HG03060 (cell line): ENCODE data around the gene CPEB4.

ENCODE experiments used
- ATAC-seq: cut with Tn5 transposase; IDR thresholded peaks from one replicate; pipeline ENCODE4 v1.9.1; 2021; ENCODE audit warnings: low read depth, moderate number of reproducible peaks; ENCODE audit not compliant: unreplicated experiment

Gene CPEB4

GRCh38 chr5:173970878-173971650 is 82.9 kb downstream of the CPEB4 start:
- no peak for ATAC-seq

- no peak for ATAC-seq
These were observed 83.7 kb downstream of the CPEB4 start for GRCh38 chr5:173971681-173972345.

GRCh38 chr5:173972607-173972924 is 84.4 kb downstream of the CPEB4 start:
- no peak for ATAC-seq

- peak; percentile 49 for ATAC-seq
These were observed 84.9 kb downstream of the CPEB4 start for GRCh38 chr5:173972925-173973615.

GRCh38 chr5:173973616-173973969 is 85.4 kb downstream of the CPEB4 start:
- no peak for ATAC-seq

- ATAC-seq: no peak
These were observed 86.6 kb downstream of the CPEB4 start for GRCh38 chr5:173974688-173975239.

GRCh38 chr5:173981185-173981761 is 93.1 kb downstream of the CPEB4 start:
- ATAC-seq: no peak

GRCh38 chr5:173984218-173984617 is 96.1 kb downstream of the CPEB4 start:
- ATAC-seq: no peak

- ATAC-seq: no peak
These were observed 100.6 kb downstream of the CPEB4 start, which contains the start of gene C5orf47 for GRCh38 chr5:173988554-173989431. TSS of gene C5orf47 (plus strand) at chr5:173989170. CDS start at chr5:173989264, 94 bp downstream.

- no peak for ATAC-seq
These were observed 101.4 kb downstream of the CPEB4 start for GRCh38 chr5:173989432-173990082.

- ATAC-seq: no peak
These were observed 109.2 kb downstream of the CPEB4 start for GRCh38 chr5:173997331-173997730.

GRCh38 chr5:173998531-173998930 is 110.4 kb downstream of the CPEB4 start:
- ATAC-seq: no peak

GRCh38 chr5:174000076-174000475 is 111.9 kb downstream of the CPEB4 start:
- no peak for ATAC-seq

- ATAC-seq: no peak
These were observed 115.6 kb downstream of the CPEB4 start for GRCh38 chr5:174003795-174004194.

GRCh38 chr5:174008922-174009321 is 120.8 kb downstream of the CPEB4 start:
- no peak for ATAC-seq

- no peak for ATAC-seq
These were observed 122.2 kb downstream of the CPEB4 start for GRCh38 chr5:174010365-174010764.

GRCh38 chr5:174011441-174011840 is 123.3 kb downstream of the CPEB4 start:
- no peak for ATAC-seq
